CD4-positive, alpha-beta T cell treated with Interleukin-15 for 1 hour (primary cell): ENCODE data around the gene RTL10.
"Not testable (repeated sequence)": the region's sequence is repeated elsewhere in the genome, so short reads cannot be mapped to it uniquely, and the experiment has no call there.

Experiments used
- DNase-seq: peaks from one replicate; pipeline ENCODE4 v3.0.0-alpha.2; 2020

Gene RTL10

DNA sequence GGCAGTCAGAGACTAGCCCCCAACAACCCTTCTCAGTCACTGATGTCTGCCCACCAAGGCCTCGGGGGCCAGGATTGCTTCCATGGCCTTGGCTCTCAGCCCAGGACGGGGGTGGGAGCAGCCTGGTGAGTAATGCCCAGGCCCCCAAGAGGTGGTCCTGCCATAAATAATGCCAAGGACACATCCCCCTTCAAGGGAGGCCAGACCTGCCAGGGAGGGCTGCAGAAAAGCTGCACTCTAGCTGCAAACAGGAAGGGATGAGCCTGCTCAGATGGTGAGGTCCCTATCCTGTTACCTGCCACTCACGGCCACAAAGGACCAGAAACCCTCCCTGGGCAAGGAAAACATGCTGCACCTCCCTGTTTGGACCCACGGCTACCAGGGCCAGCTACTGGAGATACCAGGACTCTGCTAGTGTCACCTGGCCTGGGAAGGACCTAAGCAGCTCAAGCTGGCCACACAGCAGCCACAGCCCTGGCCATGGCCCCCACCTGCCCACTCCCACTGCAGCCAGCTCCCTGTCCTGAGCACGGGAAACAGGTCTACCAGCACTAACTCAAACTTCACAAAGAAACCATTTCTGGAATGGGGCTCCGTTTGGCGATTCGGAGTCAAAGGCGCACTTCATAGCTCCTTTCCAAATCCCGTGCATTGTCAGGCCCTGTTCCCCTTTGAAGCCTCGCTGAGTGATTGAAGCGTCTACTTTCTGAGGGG, 12.1 kb downstream of the RTL10 start:
- DNase-seq: no peak

DNA sequence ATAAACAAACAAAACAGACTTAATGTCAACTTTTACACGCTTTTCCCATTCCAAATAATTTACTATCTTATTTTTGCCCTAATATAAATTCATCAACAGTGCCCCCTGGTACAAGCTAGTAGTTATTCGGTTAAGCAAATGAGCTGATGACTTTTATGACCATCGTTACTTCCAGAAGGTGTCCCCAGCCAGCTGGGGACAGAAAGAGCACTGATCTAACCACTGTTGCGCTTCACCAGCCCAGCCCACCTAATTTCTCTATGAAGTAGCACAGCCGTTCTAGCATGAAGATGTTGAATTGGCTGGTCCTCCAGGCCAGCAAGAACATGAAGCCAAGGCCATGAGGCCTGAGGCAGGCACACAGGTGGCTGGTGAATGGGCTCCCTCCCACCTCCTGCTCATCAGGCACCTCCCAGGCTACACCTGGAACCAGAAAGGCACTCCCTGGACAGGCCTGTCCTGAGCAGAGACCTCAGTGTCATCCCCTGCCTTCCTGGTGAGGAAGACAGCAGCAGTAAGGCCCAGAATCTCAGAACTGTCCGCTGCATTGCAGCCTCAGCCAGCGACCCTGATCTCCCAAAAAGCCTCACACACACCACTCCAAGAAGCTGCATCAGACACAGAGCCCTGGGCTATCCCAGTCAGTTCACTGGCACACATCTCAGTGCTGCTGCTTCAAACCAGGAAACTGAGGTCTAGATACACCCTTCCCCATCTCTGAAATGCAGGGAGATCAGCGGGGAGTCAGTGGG, 12.9 kb downstream of the RTL10 start:
- DNase-seq: no peak

DNA sequence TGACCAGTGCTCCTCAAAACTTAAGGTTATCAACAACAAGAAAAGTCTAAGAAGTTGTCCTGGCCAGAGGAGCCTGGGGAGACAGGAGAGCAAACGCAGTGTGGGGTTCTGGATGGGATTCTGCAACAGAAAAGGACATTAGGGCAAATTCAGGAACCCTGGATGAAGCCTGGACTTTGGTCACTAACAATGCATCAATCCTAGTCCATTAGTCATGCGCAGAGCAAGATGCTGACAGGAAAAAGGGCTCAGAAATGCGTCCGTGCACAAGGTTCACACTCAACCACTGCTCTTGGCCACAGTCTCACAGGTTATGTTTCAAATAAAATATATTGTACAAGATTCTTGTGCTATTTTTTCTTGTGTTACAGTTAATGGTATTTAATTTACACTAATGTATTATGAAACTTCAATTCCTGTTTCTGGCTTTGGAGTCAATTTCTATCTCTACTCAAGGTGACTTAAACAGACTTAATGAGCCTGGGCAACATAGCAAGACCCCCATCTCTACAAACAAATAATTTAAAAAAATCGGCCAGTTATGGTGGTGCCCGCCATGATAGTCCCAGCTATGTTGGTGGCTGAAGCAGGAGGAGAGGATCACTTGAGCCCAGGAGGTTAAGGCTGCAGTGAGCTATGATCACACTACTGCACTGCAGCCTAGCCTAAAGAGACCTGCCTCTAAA, 13.6 kb downstream of the RTL10 start:
- no peak for DNase-seq

DNA sequence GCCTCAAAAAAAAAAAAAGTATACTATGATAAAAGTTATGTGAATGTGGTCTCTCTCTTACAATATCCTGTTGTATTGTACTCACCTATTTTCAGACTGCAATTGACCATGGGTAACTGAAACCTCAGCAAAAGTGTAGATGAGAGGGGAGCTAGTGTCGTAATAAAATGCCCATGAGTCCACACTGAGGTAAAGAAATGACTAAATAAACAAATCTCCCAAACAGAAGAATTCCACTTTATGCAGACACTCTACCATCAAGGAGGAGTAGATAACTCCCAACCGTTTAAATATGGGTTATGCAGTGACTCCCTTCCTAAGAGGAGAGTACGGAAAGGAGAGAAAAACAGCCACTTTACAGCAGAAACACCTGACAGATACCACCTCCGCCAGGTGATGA, 14.6 kb downstream of the RTL10 start:
- DNase-seq: no peak

DNA sequence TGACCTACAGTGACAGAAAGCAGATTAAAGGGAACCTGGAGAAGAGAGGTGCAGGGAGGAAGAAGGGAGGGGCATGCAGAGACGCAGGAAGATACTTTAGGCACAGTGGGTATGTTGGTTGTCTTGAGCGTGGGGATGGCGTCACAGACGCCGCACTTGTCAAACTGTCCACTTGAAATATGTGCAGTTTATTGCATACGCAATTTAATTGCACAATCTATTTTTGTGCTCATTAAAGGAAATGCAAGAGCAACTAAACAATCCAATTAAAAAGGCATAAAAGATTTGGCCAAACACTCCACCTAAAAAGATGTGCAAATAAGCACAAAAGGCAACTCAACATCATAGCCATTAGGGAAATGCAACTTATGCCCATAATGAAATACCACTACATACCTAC, 16.8 kb downstream of the RTL10 start:
- no peak for DNase-seq

DNA sequence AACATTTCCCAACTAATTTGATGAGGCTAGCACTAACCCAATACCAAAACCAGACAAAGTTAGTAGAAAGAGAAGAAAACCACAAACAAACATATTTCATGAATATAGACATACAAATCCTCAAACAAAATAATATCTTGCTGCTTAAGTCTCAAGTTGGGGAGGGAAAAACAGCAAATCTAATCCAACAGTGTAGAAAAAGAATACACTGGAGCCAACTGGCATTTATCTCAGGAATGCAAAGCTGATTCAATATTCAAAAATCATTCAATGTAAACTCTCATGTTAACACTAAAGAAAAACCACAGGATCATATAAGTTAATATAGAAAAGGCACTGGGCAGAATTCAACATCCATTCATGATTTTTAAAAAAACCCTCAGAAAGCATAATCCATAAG, 18.2 kb downstream of the RTL10 start:
- no peak for DNase-seq

DNA sequence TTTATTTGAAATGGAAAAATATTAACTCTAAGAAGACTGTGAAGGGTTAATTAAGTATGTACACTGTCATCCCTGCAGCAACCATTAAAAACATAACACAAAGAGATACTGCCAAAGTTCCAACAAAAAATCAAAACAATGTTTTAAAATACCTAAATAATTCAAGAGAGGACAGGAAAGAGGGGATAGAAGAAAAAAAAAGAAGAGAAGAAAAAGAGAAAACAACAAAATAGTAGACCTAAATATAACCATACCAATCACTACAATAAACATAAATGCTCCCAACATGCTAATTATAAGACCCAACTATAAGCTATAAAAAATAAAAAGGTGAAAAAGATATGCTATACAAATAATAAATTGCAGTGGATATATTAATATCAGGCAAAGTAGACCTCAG, 20.1 kb downstream of the RTL10 start:
- DNase-seq: no peak

DNA sequence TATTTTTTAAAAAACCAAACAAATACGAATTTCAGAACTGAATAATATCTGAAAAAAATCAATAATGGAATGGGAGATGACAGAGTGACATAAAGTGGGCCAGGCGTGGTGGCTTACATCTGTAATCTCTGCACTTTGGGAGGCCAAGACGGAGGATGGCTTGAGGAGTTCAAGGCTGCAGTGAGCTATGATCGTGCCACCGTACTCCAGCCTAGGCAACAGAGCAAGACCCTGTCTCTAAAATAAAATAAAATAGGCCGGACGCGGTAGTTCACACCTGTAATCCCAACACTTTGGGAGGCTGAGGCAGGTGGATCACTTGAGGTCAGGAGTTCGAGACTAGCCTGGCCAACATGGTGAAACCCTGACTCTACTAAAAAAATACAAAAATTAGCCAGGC, 21.3 kb downstream of the RTL10 start:
- DNase-seq: not testable (repeated sequence)

DNA sequence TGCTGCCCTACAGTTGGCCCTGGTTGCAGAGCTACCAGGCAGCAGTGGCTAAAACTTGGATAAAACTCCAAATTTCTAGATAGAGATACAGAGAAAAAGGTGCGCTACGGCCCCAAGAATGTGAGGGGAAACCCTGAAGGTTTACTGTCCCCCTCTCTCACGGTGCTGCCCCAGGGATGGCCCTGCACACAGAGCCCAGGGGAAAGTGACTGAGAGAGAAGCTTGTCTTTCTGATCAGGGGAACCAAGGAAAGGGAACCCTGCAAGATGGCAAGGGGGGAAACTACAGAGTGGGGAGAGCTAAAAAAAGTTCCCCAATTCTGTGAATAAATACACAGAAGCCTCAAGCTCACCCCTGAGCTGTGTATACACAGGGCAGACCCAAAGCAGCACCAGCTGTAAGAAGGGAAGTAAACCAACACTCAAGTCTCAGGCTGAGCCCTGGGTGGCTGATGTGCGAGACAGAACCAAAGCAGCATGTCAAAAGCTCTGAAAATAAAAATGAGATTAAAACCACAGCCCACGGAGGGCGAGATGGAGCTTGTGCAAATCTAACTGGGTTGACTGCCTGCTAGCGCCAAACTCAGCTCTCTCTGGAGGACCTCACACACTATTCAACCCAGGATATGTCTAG, 22.1 kb downstream of the RTL10 start:
- peak; percentile 10 for DNase-seq

DNA sequence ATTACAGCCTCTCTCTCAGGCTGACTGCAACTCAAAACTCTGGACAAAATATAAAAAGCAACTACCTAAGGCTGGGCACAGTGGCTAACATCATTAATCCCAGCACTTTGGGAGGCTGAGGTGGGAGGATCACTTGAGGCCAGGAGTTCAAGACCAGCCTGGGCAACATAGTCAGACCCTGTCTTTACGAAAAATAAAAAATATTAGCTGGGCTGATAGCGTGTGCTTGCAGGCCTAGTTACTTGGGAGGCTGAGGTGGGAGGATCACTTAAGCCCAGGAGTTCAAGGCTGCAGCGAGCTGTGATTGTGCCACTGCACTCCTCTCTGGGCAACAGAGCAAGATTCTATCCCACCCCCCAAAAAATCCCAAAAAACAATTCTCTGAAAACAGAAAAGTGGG, 22.7 kb downstream of the RTL10 start:
- not testable (repeated sequence) for DNase-seq

DNA sequence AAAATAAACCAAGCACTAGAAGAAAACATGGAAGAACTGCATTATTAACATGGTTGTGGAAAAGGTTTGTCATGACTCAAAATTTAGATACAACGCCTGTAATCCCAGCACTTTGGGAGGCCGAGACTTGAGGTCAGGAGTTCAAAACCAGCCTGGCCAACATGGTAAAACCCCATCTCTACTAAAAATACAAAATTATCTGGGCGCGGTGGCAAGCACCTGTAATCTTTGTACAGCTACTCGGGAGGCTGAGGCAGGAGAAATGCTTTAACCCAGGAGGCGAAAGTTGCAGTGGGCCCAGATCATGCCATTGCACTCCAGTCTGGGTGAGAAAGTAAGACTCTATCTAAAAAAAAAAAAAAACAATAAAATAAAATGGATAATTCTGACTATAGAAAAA, 23.7 kb downstream of the RTL10 start:
- DNase-seq: no peak

DNA sequence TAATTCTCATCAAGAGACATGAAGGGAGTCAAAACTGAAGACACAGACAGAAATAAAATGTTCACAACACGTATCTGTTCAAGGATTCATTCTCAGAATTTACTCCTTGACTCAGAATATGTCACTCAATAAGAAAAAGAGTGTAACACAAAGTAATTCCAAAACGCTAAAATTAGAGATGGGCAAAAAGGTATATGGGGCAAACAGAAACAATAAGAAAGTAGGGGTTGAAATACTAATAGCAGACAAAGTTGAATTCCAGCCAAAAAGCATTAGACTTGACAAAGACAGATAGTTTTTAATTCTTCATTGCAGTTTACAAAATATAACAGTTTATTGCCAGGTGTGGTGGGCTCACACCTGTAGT, 26.7 kb downstream of the RTL10 start:
- DNase-seq: no peak

DNA sequence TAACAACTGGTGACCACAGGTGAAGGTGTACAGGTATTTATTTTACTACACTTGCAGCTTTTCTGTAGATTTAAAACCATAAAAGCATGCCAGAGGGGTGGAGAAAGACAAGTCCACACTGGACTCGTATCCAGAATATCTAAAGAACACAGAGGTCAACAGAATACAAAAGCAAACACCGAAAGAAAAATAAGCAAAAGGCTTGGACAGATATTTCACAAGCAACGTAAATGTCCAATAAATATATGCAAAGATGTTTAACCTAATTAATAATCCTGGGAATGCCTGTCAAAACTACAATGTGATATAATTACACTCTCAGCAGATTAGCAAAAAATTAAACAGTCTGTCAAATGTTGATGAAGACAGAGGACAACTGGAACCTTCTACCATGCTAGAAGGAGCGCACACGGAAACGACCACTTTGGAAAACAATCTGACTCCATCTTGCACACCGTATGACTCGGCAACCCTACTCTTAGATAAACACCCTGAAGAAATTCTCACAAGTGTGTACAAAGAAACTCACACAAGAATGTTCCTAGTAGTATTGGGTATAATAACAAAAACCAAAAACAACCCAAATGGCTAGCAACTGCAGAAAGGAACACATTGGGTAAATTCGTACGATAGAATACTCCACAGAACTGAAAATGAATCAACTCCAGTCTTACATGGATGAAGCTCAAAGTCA, 27.2 kb downstream of the RTL10 start:
- no peak for DNase-seq

DNA sequence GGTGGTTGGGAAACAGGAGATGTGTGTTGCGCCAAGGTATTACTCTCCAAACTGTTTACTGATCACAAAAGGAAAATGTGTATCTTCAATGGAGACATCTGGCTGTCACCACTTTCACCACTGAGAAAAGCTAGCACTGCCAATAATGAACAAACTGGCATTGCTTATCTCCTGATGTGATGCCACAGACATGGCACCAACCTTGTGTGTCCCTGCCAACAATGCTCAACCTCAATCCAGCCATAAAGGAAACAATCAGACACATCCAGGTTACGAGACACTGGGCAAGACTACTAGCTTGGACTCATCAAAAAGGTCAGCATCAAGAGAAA, 28.1 kb downstream of the RTL10 start:
- DNase-seq: no peak

DNA sequence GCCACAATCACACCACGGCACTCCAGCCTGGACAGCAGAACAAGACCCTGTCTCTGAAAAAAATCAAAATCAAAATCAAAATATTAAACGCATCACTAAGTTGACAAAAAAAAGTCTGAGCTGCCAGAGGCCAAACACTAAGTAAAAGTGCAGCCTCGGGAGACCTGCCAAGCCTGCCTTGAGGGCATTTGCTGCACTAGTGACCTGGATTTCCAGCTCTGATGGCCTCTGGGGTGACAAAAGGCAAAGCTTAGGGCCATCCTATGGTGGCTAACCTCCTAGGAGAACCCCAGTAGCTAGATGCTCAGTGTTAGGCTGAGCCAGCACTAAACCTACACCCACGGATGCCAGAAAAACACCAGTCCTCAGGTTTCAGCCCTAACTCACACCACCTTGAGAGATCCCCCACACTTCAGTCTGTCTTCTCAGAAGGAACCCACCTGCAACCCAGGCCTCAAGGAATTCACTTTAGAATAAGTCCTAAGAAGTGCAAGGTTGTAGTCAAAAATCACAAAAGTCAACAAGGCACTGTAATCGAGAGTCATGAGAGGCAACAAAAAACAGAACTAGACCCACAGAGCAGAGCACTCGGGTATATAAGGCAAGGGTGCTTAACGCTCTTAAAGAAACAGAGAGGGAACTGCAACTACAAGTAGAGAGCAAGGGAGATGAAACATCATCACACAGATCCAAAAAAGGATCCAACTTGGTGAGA, 28.6 kb downstream of the RTL10 start:
- DNase-seq: peak; percentile 13

DNA sequence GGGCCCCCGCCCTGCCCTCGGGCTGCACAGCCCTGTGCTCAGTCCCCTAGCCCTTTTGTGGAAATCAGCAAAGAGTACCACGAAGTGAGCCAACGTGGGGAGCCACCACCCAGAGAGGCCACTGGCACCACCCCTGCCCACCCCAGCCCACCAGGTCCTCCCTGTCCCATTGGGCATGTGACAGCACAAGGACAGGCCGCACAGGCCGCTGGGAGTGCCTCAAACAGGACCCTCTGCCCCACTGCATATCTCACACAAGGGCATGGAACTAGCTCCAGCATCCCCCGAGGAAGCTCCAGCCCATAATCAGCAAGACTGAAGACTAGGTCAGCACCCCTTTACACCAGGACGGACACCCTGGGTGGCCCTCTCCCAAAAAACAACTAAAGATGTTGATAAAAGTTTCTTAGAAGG, 29.7 kb downstream of the RTL10 start:
- peak; percentile 3 for DNase-seq

DNA sequence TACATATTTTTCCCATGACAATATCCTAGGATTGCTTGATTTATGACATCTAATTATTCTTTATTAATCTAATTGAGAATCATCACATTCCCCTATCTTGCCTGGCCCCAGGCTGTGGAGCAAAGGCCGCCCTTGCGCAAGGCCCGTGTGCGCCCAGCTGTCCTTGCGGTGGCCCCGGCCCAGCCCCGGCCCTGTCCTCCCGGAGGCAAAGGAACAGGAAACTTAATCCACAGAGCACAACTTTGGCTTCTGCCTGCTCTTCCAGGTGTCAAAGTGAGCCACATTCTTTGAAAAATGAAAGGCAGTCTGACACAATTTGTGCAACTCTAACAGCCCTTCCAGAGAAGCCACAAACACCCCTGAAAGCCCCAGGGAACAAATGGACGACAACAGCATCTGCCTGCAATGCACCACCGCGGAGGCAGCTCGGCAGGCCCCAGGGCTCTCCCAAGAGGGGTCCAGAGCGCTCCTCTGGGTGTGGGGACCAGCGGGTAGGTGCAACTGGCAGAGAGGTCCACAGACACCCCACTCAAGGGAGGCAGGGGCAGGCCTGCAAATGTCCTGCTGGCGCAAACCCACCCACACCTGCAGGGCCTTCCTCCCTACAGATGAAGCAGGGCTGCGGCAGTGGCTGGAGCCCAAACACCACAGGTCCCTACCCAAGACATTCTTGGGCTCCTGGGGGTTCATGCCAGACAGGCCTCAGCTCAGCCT, 30.3 kb downstream of the RTL10 start:
- peak; percentile 10 for DNase-seq

DNA sequence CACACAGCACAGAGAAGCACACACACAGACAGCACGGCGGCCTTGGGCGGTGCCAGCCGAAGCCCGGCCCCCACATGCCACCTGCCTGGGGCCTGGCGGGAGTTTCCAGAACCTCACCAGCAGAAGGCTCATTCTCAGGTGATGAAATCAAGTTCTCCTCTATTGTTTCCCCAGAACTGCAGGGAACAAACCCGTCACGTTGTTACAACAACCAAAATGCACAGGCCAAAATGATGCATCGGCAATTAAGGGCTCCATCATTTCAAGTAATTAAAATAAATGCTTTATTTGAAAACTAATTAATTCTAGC, 30.8 kb downstream of the RTL10 start:
- DNase-seq: no peak

DNA sequence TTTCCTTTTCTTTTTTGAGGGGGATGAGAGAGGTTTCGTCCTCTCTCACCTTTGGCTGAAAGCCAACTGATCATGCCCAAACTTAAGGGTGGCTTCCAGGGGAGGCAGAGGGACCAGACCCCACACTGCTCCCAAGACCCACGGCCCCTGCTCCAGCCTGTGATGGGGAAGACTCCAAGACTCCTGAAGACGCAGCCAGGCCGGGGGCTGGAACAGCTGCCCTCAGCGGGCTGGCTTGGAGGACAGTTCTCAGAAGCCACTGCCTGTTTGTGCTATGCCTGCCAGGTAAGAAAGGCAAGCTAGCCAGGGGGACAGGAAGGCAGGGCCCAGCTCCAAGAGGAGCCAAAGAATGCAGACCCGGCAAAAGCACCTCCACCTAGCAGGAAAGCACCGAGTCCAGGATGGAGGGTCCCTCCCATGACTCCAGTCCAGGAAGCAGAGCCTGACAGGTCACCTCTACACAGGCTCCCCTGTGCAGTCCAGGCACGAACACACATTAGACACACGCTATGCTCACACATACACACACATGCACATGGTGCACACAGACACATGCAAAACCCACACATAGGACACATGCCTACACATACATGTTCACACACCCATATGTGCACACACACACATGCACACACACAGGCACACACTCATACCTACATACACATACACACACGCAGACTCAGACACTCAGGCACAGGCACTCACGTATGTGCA, 31.3 kb downstream of the RTL10 start:
- no peak for DNase-seq

DNA sequence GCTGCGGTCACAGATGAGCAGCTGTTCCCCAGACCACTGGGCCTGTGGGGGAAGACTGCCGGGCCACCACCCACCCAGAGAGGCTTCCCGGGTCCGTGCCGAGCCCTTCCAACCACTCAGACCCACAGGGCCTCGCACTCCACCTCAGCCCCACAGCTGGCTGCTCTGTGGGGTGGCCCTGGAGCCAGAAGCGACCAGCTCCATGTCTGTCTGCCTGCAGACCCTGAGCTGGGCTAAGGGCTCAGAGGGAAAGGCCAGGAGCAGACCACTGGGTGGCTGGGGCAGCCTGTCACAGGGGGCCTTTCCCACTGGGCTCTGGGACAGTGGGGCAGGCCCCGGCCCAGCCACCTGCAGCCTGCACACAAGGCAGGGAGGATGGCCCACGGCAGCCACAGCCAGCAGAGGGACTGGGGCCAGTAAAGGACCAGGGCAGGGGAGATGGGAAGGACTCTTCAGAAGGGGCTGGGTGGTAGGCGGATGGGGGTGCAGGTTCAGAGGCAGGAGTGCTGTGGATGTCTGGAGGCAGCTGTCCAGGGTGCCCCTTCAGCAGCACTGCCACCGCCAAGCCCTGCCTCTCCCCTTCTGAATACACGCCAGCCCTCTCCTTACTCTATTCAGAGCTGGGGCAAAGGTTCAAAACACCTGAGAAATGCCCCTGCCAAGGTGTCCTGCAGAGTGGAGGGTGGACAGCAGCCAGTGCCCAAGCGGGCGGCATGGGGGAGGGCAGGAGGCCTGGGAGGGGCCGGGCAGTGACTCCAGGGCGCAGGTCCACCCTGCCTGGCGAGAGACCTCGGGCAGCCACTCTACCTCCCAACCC, 32.2 kb downstream of the RTL10 start:
- peak; percentile 10 for DNase-seq
